BE2C (cell line): ENCODE data around the gene LAMC3.

Experiments used
- DNase-seq: peaks from one replicate; pipeline ENCODE4 v3.0.0-alpha.2; 2020
- H3K27me3 ChIP-seq: fragments of 250-450 bp; sonication (Bioruptor Pico); 2 replicates; pipeline ENCODE4 v1.5.1; 2020; ENCODE audit warnings: mild to moderate bottlenecking
- H3K36me3 ChIP-seq: fragments of 250-450 bp; sonication (Bioruptor Pico); 2 replicates; pipeline ENCODE4 v1.5.1; 2020; ENCODE audit warnings: mild to moderate bottlenecking
- H3K4me1 ChIP-seq: fragments of 250-450 bp; sonication (Bioruptor Pico); 2 replicates; pipeline ENCODE4 v1.5.1; 2020
- H3K4me3 ChIP-seq: 2 replicates; pipeline ENCODE4 v1.5.1; 2011; ENCODE audit warnings: low read depth, low read length
- H3K9me3 ChIP-seq: fragments of 250-450 bp; sonication (Bioruptor Pico); 2 replicates; pipeline ENCODE4 v1.5.1; 2020
- TF ChIP-seq, protein P1 (sequence below): IDR thresholded peaks from 2 replicates; pipeline ENCODE4 v1.5.1; 2012; ENCODE audit warnings: mild to moderate bottlenecking, low read depth, low read length

The LAMC3 gene

DNA sequence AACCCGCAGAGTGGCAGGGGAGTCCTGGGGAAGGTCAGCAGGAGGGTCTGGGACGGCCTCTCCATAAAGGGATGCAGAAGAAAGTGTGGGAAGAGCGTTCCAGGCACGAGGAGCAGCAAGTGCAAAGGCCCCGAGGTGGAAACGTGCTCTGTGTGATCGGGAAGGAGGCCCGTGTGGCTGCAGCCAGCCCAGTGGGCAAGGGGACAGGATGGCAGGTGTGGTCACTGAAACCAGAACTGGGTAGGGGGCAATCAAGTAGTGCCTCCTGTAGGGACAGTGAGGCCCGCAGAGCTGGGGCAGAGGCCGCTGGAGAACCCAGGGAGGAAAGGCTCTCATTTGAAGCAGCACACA, 16.3 kb upstream of the LAMC3 start:
- Histone ChIP-seq H3K4me3 (no peak overlapping the region), H3K9me3 (no peaks in the 10 kb centered on the region), H3K36me3 (no peaks in the 10 kb centered on the region), H3K4me1 (peaks cover 7% of the 10 kb centered on the region), H3K27me3 (no peaks in the 10 kb centered on the region)
- DNase-seq, result no peak
- TF ChIP-seq, protein P1, sequence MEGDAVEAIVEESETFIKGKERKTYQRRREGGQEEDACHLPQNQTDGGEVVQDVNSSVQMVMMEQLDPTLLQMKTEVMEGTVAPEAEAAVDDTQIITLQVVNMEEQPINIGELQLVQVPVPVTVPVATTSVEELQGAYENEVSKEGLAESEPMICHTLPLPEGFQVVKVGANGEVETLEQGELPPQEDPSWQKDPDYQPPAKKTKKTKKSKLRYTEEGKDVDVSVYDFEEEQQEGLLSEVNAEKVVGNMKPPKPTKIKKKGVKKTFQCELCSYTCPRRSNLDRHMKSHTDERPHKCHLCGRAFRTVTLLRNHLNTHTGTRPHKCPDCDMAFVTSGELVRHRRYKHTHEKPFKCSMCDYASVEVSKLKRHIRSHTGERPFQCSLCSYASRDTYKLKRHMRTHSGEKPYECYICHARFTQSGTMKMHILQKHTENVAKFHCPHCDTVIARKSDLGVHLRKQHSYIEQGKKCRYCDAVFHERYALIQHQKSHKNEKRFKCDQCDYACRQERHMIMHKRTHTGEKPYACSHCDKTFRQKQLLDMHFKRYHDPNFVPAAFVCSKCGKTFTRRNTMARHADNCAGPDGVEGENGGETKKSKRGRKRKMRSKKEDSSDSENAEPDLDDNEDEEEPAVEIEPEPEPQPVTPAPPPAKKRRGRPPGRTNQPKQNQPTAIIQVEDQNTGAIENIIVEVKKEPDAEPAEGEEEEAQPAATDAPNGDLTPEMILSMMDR, result no peak

DNA sequence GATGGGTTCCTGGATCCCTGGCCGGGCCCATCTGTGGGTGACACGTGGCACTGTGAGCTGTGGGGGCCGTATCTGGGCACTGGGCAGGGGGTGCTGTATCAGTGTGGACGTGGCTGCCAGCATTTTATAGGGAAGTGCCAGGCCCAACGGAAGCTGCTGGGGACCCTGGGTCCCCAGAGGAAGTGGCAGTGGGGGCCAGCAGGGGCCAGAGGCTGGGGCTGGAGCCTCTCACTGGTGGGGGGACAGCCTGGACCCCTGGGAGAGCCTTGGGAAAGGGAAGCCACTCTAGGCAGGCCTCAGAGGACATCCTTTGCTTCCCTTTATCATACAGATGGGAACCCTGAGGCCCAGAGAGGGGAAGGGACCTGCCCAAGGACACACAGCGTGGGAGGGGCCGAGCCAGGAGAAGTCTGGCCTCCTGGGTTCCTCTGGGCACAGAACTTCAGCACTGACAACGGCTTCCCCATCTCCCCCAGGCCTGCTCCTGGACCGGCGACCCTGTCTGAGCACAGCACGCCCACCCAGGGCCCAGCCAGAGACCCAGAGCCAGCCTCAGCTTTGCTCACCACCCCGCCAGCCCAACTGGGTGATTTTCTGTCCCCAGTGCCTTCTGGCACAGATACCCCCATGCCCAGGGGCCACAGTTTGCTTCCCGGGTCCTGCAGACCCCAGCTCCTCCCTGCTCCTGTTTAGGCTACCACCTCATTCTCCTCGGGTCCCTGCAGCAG, 15.5 kb upstream of the LAMC3 start:
- Histone ChIP-seq H3K27me3 (no peaks in the 10 kb centered on the region), H3K4me1 (peaks cover 7% of the 10 kb centered on the region), H3K4me3 (no peak overlapping the region), H3K9me3 (no peaks in the 10 kb centered on the region), H3K36me3 (no peaks in the 10 kb centered on the region)
- no peak for DNase-seq
- TF ChIP-seq, protein P1, result no peak

DNA sequence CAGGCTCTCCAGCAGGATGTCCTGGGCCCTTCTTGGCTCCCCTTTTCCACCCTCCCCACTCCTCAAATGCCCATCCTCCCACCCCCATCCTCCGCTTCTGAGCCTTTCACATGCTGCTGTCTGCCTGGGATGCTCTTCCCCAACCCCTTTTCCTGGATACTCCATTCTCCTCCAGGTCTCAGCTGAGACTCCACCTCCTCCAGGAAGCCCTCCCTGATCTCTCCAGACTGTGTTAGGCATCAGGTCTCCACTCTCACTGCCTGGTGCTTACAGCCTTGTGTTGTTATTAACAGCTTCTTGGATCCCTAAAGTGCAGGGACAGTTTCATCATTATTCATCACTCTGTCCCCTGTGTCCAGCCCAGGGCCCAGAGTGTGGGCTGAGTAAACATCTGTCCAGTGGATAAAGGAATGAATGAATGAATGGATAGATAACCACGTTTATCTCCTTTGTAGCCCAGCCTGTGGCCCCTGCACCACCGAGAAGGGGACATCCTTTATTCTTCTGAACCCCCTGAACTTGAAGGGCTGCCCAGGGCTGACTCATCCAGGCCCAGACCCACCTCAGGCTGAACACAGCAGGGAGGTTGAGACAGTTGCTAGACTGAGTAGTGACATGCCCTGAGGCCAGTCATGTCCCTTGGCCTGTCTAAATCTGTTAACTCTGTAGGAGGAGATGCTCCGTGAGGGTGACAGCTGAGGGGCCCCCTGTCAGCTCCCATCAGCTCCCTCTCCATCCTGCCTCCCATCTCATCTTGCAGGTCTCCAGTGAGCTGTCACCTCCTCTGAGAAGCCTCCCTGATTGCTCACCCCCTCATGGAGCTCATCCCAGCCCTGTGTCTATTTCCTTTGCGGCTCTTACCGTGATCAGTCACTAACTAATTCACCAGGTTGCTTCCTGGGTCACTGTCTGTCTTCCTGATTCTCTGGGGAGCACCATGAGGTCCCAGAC, 14.6 kb upstream of the LAMC3 start:
- Histone ChIP-seq H3K4me1 (peaks cover 7% of the 10 kb centered on the region), H3K36me3 (no peaks in the 10 kb centered on the region), H3K4me3 (no peak overlapping the region), H3K9me3 (no peaks in the 10 kb centered on the region), H3K27me3 (no peaks in the 10 kb centered on the region)
- DNase-seq, result no peak
- TF ChIP-seq, protein P1, result no peak

DNA sequence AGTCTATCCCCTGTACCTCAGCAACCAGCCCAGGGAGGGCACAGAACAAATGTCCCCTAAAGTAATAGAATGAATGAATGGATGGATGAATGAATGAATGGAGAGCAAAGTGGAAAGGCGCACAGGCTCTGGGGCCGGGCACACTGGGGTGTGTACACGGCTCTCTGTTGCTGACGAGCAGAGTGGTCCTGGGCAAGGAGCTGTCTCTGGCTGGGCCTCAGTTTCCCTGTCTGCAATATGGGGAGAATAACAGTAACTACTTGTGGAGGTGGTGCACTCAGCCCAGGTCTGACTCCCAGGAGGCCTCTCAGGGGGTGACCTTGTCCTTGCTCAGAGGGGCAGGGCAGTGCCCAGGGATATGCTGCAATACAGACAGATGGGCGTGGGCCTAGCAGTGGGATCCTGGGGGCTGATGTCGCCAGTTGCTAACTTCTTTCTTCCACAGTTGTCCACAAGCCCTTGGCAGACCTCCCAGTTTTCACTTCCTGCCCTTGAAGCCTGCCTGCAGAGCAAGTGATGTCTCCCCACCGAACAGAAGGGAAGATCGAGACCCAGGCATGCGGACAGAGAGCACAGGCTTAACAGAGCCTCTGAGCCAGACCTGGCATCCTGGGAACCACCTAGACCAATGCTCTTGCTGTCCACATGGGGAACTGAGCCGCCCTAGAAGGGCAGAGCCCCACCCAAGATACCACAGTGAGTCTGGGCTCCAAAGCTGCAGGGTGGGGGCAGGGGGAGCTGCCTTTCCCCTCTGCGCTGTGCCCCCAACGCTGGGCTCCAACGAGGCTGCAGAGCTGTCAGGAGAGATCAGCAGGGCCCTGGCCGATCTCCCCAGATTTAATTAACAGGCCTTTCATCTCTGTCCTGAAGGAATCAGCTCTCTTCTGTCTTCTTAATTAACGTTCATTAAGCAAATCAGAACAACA, 13.6 kb upstream of the LAMC3 start:
- Histone ChIP-seq H3K36me3 (no peaks in the 10 kb centered on the region), H3K4me1 (peaks cover 7% of the 10 kb centered on the region), H3K9me3 (no peaks in the 10 kb centered on the region), H3K27me3 (no peaks in the 10 kb centered on the region; the same call in 1 of the 2 replicates), H3K4me3 (no peak overlapping the region)
- TF ChIP-seq, protein P1, result no peak
- DNase-seq, result peak; percentile 47

DNA sequence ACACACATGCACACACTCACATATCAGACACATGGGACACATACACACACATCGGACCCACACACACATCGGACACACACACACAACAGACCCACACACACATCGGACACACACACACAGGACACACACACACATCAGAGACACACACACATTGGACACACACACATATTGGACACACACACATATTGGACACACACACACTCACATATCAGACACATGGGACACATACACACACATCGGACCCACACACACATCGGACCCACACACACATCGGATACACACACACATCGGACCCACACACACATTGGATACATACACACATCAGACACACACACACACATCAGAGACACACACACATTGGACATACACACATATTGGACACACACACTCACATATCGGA, 12.8 kb upstream of the LAMC3 start:
- Histone ChIP-seq H3K9me3 (no peaks in the 10 kb centered on the region), H3K27me3 (no peaks in the 10 kb centered on the region; the same call in 1 of the 2 replicates), H3K4me1 (peaks cover 7% of the 10 kb centered on the region), H3K36me3 (no peaks in the 10 kb centered on the region), H3K4me3 (no peak overlapping the region)
- DNase-seq, result no peak
- TF ChIP-seq, protein P1, result no peak
